GM23338 (cell line): Measurements from ENCODE around the gene FTO. TPM values are rescaled to one million over a fixed set of nuclear protein-coding genes. Genes with fewer than 3 reads are reported as not detected.

ENCODE experiments used
- ATAC-seq: fragments of 200-7000 bp; cut with Tn5 transposase; 3 replicates; pipeline ENCODE4 v1.9.1; 2020
- DNase-seq: peaks from one replicate; pipeline ENCODE4 v3.0.0-alpha.2; 2015; ENCODE audit warnings: low spot score
- H2AFZ ChIP-seq: fragments of 200-600 bp; sonication (generic); 2 replicates; pipeline ENCODE4 v1.8.0; 2016; ENCODE audit warnings: antibody characterized with exemption, mild to moderate bottlenecking, moderate library complexity
- H3F3A ChIP-seq: fragments of 200-600 bp; sonication (generic); replicated peaks from 2 replicates; pipeline ENCODE4 v1.8.0; 2017; ENCODE audit warnings: antibody characterized with exemption, mixed run types, low read depth
- H3K27ac ChIP-seq: fragments of 200-600 bp; sonication (generic); 2 replicates; pipeline ENCODE4 v1.6.1; 2016; ENCODE audit warnings: low read depth
- H3K27me3 ChIP-seq: fragments of 200-600 bp; sonication (generic); 2 replicates; pipeline ENCODE4 v1.8.0; 2016; ENCODE audit warnings: mild to moderate bottlenecking, mixed run types, moderate library complexity; ENCODE audit not compliant: insufficient read depth
- H3K36me3 ChIP-seq: fragments of 200-600 bp; sonication (generic); 2 replicates; pipeline ENCODE4 v1.8.0; 2016; ENCODE audit warnings: mild to moderate bottlenecking; ENCODE audit not compliant: insufficient read depth
- H3K4me1 ChIP-seq: fragments of 200-600 bp; sonication (generic); 2 replicates; pipeline ENCODE4 v1.8.0; 2016; ENCODE audit warnings: mild to moderate bottlenecking, moderate library complexity; ENCODE audit not compliant: insufficient read depth
- H3K4me2 ChIP-seq: fragments of 200-600 bp; sonication (generic); 2 replicates; pipeline ENCODE4 v1.7.1; 2017; ENCODE audit warnings: mixed run types
- H3K4me3 ChIP-seq: fragments of 200-600 bp; sonication (generic); 2 replicates; pipeline ENCODE4 v1.6.1; 2016; ENCODE audit warnings: mixed run types
- H3K79me2 ChIP-seq: fragments of 200-600 bp; sonication (generic); replicated peaks from 2 replicates; pipeline ENCODE4 v1.8.0; 2017; ENCODE audit warnings: mild to moderate bottlenecking; ENCODE audit not compliant: insufficient read depth
- H3K9me2 ChIP-seq: fragments of 200-600 bp; sonication (generic); 2 replicates; pipeline ENCODE4 v1.8.0; 2017; ENCODE audit not compliant: insufficient read depth
- H4K20me1 ChIP-seq: fragments of 200-600 bp; sonication (generic); replicated peaks from 2 replicates; pipeline ENCODE4 v1.8.0; 2017; ENCODE audit warnings: mild to moderate bottlenecking; ENCODE audit not compliant: insufficient read depth
- H3K27ac Mint-ChIP-seq: 2 replicates; pipeline ENCODE4 v1.8.0; 2020; ENCODE audit warnings: inconsistent platforms, mild to moderate bottlenecking, moderate library complexity, mixed read lengths
- H3K27me3 Mint-ChIP-seq: 3 replicates; pipeline ENCODE4 v1.8.0; 2022; ENCODE audit warnings: low read depth, mild to moderate bottlenecking, moderate library complexity, mixed read lengths, inconsistent platforms; ENCODE audit not compliant: insufficient read depth, poor library complexity
- H3K36me3 Mint-ChIP-seq: 3 replicates; pipeline ENCODE4 v1.8.0; 2021; ENCODE audit warnings: low read depth, mild to moderate bottlenecking, inconsistent platforms, moderate library complexity, mixed read lengths
- H3K4me1 Mint-ChIP-seq: 3 replicates; pipeline ENCODE4 v1.8.0; 2020; ENCODE audit warnings: mild to moderate bottlenecking, inconsistent platforms, mixed read lengths
- H3K4me3 Mint-ChIP-seq: 3 replicates; pipeline ENCODE4 v1.8.0; 2021; ENCODE audit warnings: moderate library complexity, mild to moderate bottlenecking, inconsistent platforms, mixed read lengths
- H3K9me3 Mint-ChIP-seq: 3 replicates; pipeline ENCODE4 v1.8.0; 2020; ENCODE audit warnings: moderate library complexity, mild to moderate bottlenecking, inconsistent platforms, mixed read lengths
- CREB1 ChIP-seq: fragments of 250-450 bp; sonication (Bioruptor Pico); IDR thresholded peaks from 2 replicates; pipeline ENCODE4 v1.5.0; 2020; ENCODE audit warnings: low read depth, mild to moderate bottlenecking, moderate library complexity
- EZH2 ChIP-seq: fragments of 200-600 bp; sonication (generic); IDR thresholded peaks from one replicate; pipeline ENCODE4 v1.8.0; 2017; ENCODE audit warnings: antibody characterized with exemption, mild to moderate bottlenecking, low read depth; ENCODE audit not compliant: unreplicated experiment
- EZH2phosphoT487 ChIP-seq: fragments of 200-600 bp; sonication (generic); IDR thresholded peaks from one replicate; pipeline ENCODE4 v1.8.1; 2018; ENCODE audit warnings: antibody characterized with exemption; ENCODE audit not compliant: unreplicated experiment
- JUNB ChIP-seq: IDR thresholded peaks from one replicate; pipeline ENCODE4 v1.6.1; 2016; ENCODE audit warnings: antibody characterized with exemption; ENCODE audit not compliant: unreplicated experiment
- NANOG ChIP-seq: IDR thresholded peaks from 2 replicates; pipeline ENCODE4 v1.6.1; 2016; ENCODE audit warnings: antibody characterized with exemption, borderline replicate concordance
- POLR2AphosphoS5 ChIP-seq: IDR thresholded peaks from 2 replicates; pipeline ENCODE4 v1.6.1; 2016; ENCODE audit warnings: antibody characterized with exemption, low read depth
- STAT1 ChIP-seq: IDR thresholded peaks from one replicate; pipeline ENCODE4 v1.6.1; 2016; ENCODE audit warnings: antibody characterized with exemption; ENCODE audit not compliant: unreplicated experiment
- ZNF114 ChIP-seq: fragments of 250-450 bp; sonication (Bioruptor Pico); IDR thresholded peaks from 2 replicates; pipeline ENCODE4 v1.5.0; 2020; ENCODE audit warnings: mild to moderate bottlenecking, moderate library complexity
- ZNF331 ChIP-seq: fragments of 250-450 bp; sonication (Bioruptor Pico); IDR thresholded peaks from 2 replicates; pipeline ENCODE4 v1.5.0; 2020; ENCODE audit warnings: low read depth, mild to moderate bottlenecking, moderate library complexity
- polyA plus RNA-seq: library from polyadenylated mRNA; unstranded; fragments of >200 nt; fragmentation: Nextera tagmentation; extraction: Ambion mirVana; gene quantifications from 2 replicates; pipeline ENCODE4 v1.2.1, GENCODE V29; 2016
- total RNA-seq: library from RNA; depleted of rRNA; stranded (reverse); fragments of >200 nt; shearing (Covaris generic); gene quantifications from 2 replicates; pipeline ENCODE4 v1.2.3, GENCODE V29; 2014
- TF ChIP-seq, protein P1 (sequence below), 2 experiments: fragments of 200-600 bp in 1 of 2; sonication (generic) in 1 of 2; conservative IDR thresholded peaks; 2 replicates each; pipeline versions ENCODE4 v1.5.1 to v1.6.1; 2016 to 2017; ENCODE audit warnings: antibody characterized with exemption in 2 of 2, low read depth in 2 of 2, mild to moderate bottlenecking in 2 of 2, moderate library complexity in 1 of 2
- TF ChIP-seq, protein P2 (sequence below): IDR thresholded peaks from one replicate; pipeline ENCODE4 v1.6.1; 2018; ENCODE audit warnings: antibody characterized with exemption; ENCODE audit not compliant: unreplicated experiment

The FTO gene
- total and polyA plus RNA-seq, 2 experiments from 2014 or later: 17.7 to 69.6 TPM

DNA sequence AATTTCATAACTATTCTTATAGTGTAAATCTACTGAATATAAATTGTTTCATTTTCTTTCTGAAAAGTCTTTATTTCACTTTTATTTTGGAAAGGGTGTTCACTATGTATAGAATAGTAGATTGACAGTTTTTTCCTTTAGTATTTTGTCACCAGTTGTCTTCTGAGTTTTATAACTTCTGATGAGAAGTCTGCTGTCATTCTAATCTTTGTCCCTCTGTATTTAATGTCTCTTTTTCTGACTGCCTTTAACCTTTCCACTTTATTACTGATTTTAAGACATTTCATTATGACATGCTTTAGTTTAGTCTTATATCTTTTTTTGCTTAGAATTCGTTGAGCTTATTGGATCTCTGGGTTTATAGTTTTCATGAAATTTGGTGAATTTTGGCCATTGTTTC lies 166.9 kb downstream of the FTO start:
- Mint-ChIP-seq H3K4me1 (peaks cover 5% of the 10 kb centered on the region; the same call in 2 of the 3 replicates), H3K27ac (no peak overlapping the region), H3K4me3 (no peak overlapping the region), H3K9me3 (no peaks in the 10 kb centered on the region; the same call in 2 of the 3 replicates), H3K27me3 (no peaks in the 10 kb centered on the region), H3K36me3 (peaks cover 13% of the 10 kb centered on the region)
- no peak overlapping the region for H3K4me3 ChIP-seq
- H3K9me2 ChIP-seq: no peaks in the 10 kb centered on the region
- H2AFZ ChIP-seq: no peak overlapping the region
- no peak for ATAC-seq
- DNase-seq: no peak
- H3K27ac ChIP-seq: no peak overlapping the region
- H3K27me3 ChIP-seq: no peaks in the 10 kb centered on the region
- no peak overlapping the region for H3K4me2 ChIP-seq
- no peaks in the 10 kb centered on the region for H3K36me3 ChIP-seq
- no peak for TF ChIP-seq ZNF114
- TF ChIP-seq NANOG: no peak
- TF ChIP-seq EZH2: no peak
- TF ChIP-seq CREB1 (CRISPR knock-in tag): no peak
- H3F3A ChIP-seq: no peaks in the 10 kb centered on the region
- no peaks in the 10 kb centered on the region for H3K79me2 ChIP-seq
- H4K20me1 ChIP-seq: no peaks in the 10 kb centered on the region
- peaks cover 3% of the 10 kb centered on the region for H3K4me1 ChIP-seq

GRCh38 chr16:53872248-53873221 lies 168.6 kb downstream of the FTO start:
- Histone ChIP-seq H3K4me3 (no peak overlapping the region), H4K20me1 (0 out of 2 replicates have a peak, but pooled peaks cover 2% of the 10 kb centered on the region), H3K4me1 (no peaks in the 10 kb centered on the region), H3K36me3 (no peaks in the 10 kb centered on the region), H3F3A (no peaks in the 10 kb centered on the region), H3K79me2 (no peaks in the 10 kb centered on the region), H2AFZ (no peak overlapping the region), H3K4me2 (no peak overlapping the region), H3K27me3 (no peaks in the 10 kb centered on the region), H3K27ac (no peak overlapping the region), H3K9me2 (no peaks in the 10 kb centered on the region)
- DNase-seq (no peak), ATAC-seq (no peak)
- H3K4me1 Mint-ChIP-seq: no peaks in the 10 kb centered on the region
- H3K36me3 Mint-ChIP-seq: peaks cover 13% of the 10 kb centered on the region
- no peak overlapping the region for H3K4me3 Mint-ChIP-seq
- TF ChIP-seq EZH2 (no peak), CREB1 (CRISPR knock-in tag) (no peak), ZNF331 (CRISPR knock-in tag) (no peak), EZH2phosphoT487 (no peak)
- H3K27ac Mint-ChIP-seq: no peak overlapping the region
- H3K9me3 Mint-ChIP-seq: no peaks in the 10 kb centered on the region; the same call in 2 of the 3 replicates
- no peaks in the 10 kb centered on the region for H3K27me3 Mint-ChIP-seq

- Mint-ChIP-seq H3K4me1 (no peaks in the 10 kb centered on the region), H3K27ac (no peak overlapping the region), H3K4me3 (no peak overlapping the region), H3K36me3 (peaks cover 6% of the 10 kb centered on the region; the same call in 1 of the 3 replicates), H3K27me3 (no peaks in the 10 kb centered on the region), H3K9me3 (no peaks in the 10 kb centered on the region)
- no peak overlapping the region for H3K27ac ChIP-seq
- ATAC-seq (no peak), DNase-seq (no peak)
- H3F3A ChIP-seq: no peaks in the 10 kb centered on the region
- H3K36me3 ChIP-seq: no peaks in the 10 kb centered on the region
- H3K4me2 ChIP-seq: no peak overlapping the region
- no peak overlapping the region for H2AFZ ChIP-seq
- no peaks in the 10 kb centered on the region for H3K27me3 ChIP-seq
- H3K79me2 ChIP-seq: no peaks in the 10 kb centered on the region
- no peak overlapping the region for H3K4me3 ChIP-seq
- no peak for TF ChIP-seq POLR2AphosphoS5
- no peak for TF ChIP-seq EZH2
- TF ChIP-seq, protein P1, sequence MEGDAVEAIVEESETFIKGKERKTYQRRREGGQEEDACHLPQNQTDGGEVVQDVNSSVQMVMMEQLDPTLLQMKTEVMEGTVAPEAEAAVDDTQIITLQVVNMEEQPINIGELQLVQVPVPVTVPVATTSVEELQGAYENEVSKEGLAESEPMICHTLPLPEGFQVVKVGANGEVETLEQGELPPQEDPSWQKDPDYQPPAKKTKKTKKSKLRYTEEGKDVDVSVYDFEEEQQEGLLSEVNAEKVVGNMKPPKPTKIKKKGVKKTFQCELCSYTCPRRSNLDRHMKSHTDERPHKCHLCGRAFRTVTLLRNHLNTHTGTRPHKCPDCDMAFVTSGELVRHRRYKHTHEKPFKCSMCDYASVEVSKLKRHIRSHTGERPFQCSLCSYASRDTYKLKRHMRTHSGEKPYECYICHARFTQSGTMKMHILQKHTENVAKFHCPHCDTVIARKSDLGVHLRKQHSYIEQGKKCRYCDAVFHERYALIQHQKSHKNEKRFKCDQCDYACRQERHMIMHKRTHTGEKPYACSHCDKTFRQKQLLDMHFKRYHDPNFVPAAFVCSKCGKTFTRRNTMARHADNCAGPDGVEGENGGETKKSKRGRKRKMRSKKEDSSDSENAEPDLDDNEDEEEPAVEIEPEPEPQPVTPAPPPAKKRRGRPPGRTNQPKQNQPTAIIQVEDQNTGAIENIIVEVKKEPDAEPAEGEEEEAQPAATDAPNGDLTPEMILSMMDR (conservative IDR thresholded peaks at IDR 0.05; ENCODE audit: low read depth in 2 of 2): no peak
- no peak for TF ChIP-seq STAT1
- no peak for TF ChIP-seq CREB1 (CRISPR knock-in tag)
- TF ChIP-seq ZNF331 (CRISPR knock-in tag): no peak
- no peak for TF ChIP-seq JUNB
- no peak for TF ChIP-seq NANOG
- TF ChIP-seq, protein P2, sequence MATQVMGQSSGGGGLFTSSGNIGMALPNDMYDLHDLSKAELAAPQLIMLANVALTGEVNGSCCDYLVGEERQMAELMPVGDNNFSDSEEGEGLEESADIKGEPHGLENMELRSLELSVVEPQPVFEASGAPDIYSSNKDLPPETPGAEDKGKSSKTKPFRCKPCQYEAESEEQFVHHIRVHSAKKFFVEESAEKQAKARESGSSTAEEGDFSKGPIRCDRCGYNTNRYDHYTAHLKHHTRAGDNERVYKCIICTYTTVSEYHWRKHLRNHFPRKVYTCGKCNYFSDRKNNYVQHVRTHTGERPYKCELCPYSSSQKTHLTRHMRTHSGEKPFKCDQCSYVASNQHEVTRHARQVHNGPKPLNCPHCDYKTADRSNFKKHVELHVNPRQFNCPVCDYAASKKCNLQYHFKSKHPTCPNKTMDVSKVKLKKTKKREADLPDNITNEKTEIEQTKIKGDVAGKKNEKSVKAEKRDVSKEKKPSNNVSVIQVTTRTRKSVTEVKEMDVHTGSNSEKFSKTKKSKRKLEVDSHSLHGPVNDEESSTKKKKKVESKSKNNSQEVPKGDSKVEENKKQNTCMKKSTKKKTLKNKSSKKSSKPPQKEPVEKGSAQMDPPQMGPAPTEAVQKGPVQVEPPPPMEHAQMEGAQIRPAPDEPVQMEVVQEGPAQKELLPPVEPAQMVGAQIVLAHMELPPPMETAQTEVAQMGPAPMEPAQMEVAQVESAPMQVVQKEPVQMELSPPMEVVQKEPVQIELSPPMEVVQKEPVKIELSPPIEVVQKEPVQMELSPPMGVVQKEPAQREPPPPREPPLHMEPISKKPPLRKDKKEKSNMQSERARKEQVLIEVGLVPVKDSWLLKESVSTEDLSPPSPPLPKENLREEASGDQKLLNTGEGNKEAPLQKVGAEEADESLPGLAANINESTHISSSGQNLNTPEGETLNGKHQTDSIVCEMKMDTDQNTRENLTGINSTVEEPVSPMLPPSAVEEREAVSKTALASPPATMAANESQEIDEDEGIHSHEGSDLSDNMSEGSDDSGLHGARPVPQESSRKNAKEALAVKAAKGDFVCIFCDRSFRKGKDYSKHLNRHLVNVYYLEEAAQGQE: no peak
- no peak for TF ChIP-seq EZH2phosphoT487
- H3K9me2 ChIP-seq: no peaks in the 10 kb centered on the region
- no peaks in the 10 kb centered on the region for H3K4me1 ChIP-seq
- H4K20me1 ChIP-seq: 0 out of 2 replicates have a peak, but pooled peaks cover 2% of the 10 kb centered on the region
Observed at GRCh38 chr16:53876811-53877210, 172.9 kb downstream of the FTO start.
